ENCODE measurements around the gene RAPGEF2.

GRCh38 chr4:159269116-159269515, 166.2 kb downstream of the RAPGEF2 start:
- no peak for TF ChIP-seq CTCF (IDR thresholded peaks at IDR 0.05; ENCODE audit: low read depth, low read length, poor library complexity, severe bottlenecking)
- no peak for TF ChIP-seq EZH2phosphoT487 (IDR thresholded peaks at IDR 0.05; ENCODE audit: borderline replicate concordance, low read length)
